Spleen (tissue), 7 donors: ENCODE data around the gene NUAK1.

ENCODE experiments used
- CTCF ChIP-seq, 11 experiments: fragments of 200-600 bp in 7 of 11; fragments of 450-650 bp in 4 of 11; sonication (generic) in 4 of 11; IDR thresholded peaks in 8 of 11; conservative IDR thresholded peaks in 3 of 11; 1 replicate in 7 of 11; 2 replicates in 4 of 11; pipeline versions ENCODE4 v1.4.0 to v1.8.0; 2016 to 2021; ENCODE audit warnings: antibody characterized with exemption in 11 of 11, inconsistent platforms in 4 of 11, mild to moderate bottlenecking in 1 of 11
- POLR2A ChIP-seq, 3 donors: fragments of 450-650 bp; IDR thresholded peaks; one replicate each; pipeline ENCODE4 v1.5.1; 2017; ENCODE audit warnings: antibody characterized with exemption in 3 of 3, mild to moderate bottlenecking in 1 of 3
- donor health status: DM: no; HTN: no; CAD: no; lungs with moderate emphysema.
- donor health status: DM: no; HTN: no; CAD: no.
- donor health status: DM: no; HTN: no; CAD: no.

- TF ChIP-seq CTCF (IDR thresholded peaks at IDR 0.05 in 8 of 11, conservative IDR thresholded peaks at IDR 0.05 in 3 of 11) = no peak
- no peak for TF ChIP-seq POLR2A (IDR thresholded peaks at IDR 0.05)
These were observed 49.5 kb upstream of the NUAK1 start for GRCh38 chr12:106188256-106188655.
